HL-60 (cell line): ENCODE measurements around the gene SIMC1.
A peak's percentile ranks its signal among the peaks of the same experiment; 100 is the strongest.

Source experiments
- DNase-seq, 2 experiments: peaks; one replicate each; pipeline ENCODE4 v3.0.0-alpha.2; 2010 to 2020; ENCODE audit warnings: low read depth in 1 of 2, low spot score in 1 of 2
- H3K27ac ChIP-seq: fragments of 250-450 bp; sonication (Bioruptor Pico); replicated peaks from 2 replicates; pipeline ENCODE4 v1.5.1; 2020; ENCODE audit warnings: mild to moderate bottlenecking, moderate library complexity
- H3K27me3 ChIP-seq: fragments of 250-450 bp; sonication (Bioruptor Pico); 2 replicates; pipeline ENCODE4 v1.5.1; 2021; ENCODE audit warnings: mild to moderate bottlenecking, moderate library complexity; ENCODE audit not compliant: insufficient read depth, poor library complexity, severe bottlenecking
- H3K4me3 ChIP-seq: replicated peaks from 2 replicates; pipeline ENCODE4 v1.5.1; 2011; ENCODE audit warnings: mild to moderate bottlenecking, control low read depth, low read length; ENCODE audit not compliant: insufficient read depth
- GABPA ChIP-seq: IDR thresholded peaks from 2 replicates; pipeline ENCODE4 v1.6.1; 2012; ENCODE audit warnings: low read depth
- POLR2AphosphoS5 ChIP-seq: IDR thresholded peaks from 2 replicates; pipeline ENCODE4 v1.6.1; 2012; ENCODE audit warnings: low read depth
- REST ChIP-seq: IDR thresholded peaks from 2 replicates; pipeline ENCODE4 v1.6.1; 2012; ENCODE audit warnings: low read depth; ENCODE audit not compliant: insufficient replicate concordance
- SPI1 ChIP-seq: IDR thresholded peaks from 2 replicates; pipeline ENCODE4 v1.6.1; 2012; ENCODE audit warnings: low read depth, mild to moderate bottlenecking, borderline replicate concordance
- TF ChIP-seq, protein P1 (sequence below): IDR thresholded peaks from one replicate; pipeline ENCODE4 v1.5.1; 2011; ENCODE audit warnings: low read length, control low read depth, inconsistent platforms; ENCODE audit not compliant: insufficient read depth

Gene SIMC1

GRCh38 chr5:176364765-176365350 is 126.6 kb downstream of the SIMC1 start:
- Histone ChIP-seq H3K27ac (no peak overlapping the region), H3K27me3 (peaks cover 12% of the 10 kb centered on the region), H3K4me3 (peak overlapping the region; percentile 49)
- DNase-seq, result no peak
- no peak for TF ChIP-seq REST
- TF ChIP-seq POLR2AphosphoS5, result no peak
- TF ChIP-seq SPI1, result no peak
- TF ChIP-seq, protein P1, sequence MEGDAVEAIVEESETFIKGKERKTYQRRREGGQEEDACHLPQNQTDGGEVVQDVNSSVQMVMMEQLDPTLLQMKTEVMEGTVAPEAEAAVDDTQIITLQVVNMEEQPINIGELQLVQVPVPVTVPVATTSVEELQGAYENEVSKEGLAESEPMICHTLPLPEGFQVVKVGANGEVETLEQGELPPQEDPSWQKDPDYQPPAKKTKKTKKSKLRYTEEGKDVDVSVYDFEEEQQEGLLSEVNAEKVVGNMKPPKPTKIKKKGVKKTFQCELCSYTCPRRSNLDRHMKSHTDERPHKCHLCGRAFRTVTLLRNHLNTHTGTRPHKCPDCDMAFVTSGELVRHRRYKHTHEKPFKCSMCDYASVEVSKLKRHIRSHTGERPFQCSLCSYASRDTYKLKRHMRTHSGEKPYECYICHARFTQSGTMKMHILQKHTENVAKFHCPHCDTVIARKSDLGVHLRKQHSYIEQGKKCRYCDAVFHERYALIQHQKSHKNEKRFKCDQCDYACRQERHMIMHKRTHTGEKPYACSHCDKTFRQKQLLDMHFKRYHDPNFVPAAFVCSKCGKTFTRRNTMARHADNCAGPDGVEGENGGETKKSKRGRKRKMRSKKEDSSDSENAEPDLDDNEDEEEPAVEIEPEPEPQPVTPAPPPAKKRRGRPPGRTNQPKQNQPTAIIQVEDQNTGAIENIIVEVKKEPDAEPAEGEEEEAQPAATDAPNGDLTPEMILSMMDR, result no peak
- no peak for TF ChIP-seq GABPA

DNA sequence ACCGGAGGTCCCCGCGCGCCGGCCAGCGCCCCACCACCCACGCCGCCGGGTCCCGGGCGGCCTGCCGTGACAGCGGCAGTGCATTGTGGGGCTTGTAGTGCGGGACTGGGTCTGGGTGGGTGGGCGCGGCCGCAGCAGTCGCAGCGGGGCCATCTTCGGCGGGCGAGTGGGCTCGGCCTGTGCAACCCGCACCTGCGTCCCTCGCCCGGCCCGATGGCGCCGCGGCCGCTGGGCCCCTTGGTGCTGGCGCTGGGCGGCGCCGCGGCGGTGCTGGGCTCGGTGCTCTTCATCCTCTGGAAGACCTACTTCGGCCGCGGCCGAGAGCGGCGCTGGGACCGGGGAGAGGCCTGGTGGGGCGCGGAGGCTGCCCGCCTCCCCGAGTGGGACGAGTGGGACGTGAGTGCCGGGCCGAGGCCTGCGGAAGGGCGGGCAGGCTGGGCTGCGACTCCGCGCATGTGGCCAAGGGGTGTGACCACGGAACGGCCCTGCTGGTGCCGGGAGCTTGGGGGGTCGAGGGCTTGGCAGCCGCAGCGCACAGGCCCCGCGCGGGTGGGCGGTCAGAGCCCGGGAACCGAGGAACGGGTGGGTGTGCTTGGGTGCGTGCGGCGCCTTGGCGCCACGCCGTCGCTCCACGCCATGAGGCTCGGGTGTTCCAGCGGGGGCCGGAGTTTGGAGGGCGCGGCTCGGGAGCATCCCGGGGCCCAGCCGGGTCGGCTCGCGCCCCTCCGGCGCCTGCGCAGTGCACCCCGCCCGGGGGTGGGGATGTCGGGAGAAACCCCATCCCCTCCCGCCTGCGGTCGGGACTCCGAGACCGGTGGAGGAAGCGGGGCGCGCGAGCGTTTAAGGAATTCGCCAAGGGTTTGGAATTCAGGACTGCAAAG is 127.4 kb downstream of the SIMC1 start, which contains the start of gene ARL10:
ARL10 (plus strand) TSS at position 137 of the 881 bp plus-strand sequence; CDS start at position 214, 77 bp downstream.
- no peak for DNase-seq
- no peak for TF ChIP-seq POLR2AphosphoS5
- TF ChIP-seq, protein P1, result no peak
- TF ChIP-seq GABPA, result no peak
- no peak for TF ChIP-seq SPI1
- no peak for TF ChIP-seq REST
- H3K27me3 ChIP-seq, result peaks cover 12% of the 10 kb centered on the region
- H3K27ac ChIP-seq, result no peak within 1 kb of the TSS
- H3K4me3 ChIP-seq, result peak within 1 kb of the TSS; percentile 49

- Histone ChIP-seq H3K27ac (no peak overlapping the region), H3K27me3 (peaks cover 12% of the 10 kb centered on the region), H3K4me3 (no peak overlapping the region)
- DNase-seq, result no peak
- no peak for TF ChIP-seq SPI1
- TF ChIP-seq GABPA, result no peak
- TF ChIP-seq REST, result no peak
These were observed 128.1 kb downstream of the SIMC1 start for GRCh38 chr5:176366232-176366894.
